Measurements from ENCODE around the gene CTIF. TPM values are rescaled to one million over a fixed set of nuclear protein-coding genes. Genes with fewer than 3 reads are reported as not detected.
A peak's percentile ranks its signal among the peaks of the same experiment; 100 is the strongest.

CTIF gene
- polyA plus RNA-seq, 4 donors, result 8.1 to 22.6 (median 11.3) TPM

DNA sequence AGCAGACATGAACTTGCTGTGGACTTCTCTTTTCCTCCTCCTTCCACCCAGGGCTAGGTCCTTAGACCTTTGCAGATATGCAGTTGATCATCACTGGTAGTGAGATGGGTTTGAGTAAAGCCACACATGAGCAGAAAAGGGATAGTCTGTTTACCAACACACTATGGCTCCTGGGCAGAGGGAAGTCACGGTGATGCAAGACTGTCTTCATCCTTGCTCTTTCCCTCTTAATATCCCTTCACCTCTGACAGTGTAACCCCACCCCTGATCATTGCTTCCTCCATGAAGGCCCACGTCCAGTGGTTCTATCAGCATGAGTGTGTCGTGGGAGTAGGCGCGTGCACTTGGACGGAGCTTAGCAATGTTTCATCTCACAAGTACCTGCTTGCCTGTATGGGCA, 223.2 kb downstream of the CTIF start:
- peaks cover 0 to 63% (median 0%) of the 10 kb centered on the region in 3 donors for H3K36me3 ChIP-seq (ENCODE audit: control insufficient read depth in 3 of 3, insufficient read depth in 2 of 3, low read depth in 1 of 3, low read length in 3 of 3)
- no peak overlapping the region for H3K27ac ChIP-seq (ENCODE audit: low read depth in 1 of 3, low read length in 2 of 3)
- no peak overlapping the region for H3K4me3 ChIP-seq (ENCODE audit: low read depth in 1 of 3, low read length in 3 of 3)
- DNase-seq (no peak), FAIRE-seq (no peak)
- WGBS, 3 donors, result 89 to 92% (median 90%) methylated on average over 6 of the region's 6 CpGs
- peaks cover 0 to 1% of the 10 kb centered on the region in 2 donors for H3K9me3 ChIP-seq (ENCODE audit: control insufficient read depth in 2 of 2, insufficient read depth in 1 of 2, low read depth in 1 of 2, low read length in 1 of 2)
- no peaks in the 10 kb centered on the region for H3K27me3 ChIP-seq (ENCODE audit: control insufficient read depth in 3 of 3, insufficient read depth in 3 of 3, low read length in 3 of 3)
- H3K4me1 ChIP-seq (ENCODE audit: control insufficient read depth in 3 of 3, insufficient read depth in 2 of 3, low read depth in 1 of 3, low read length in 2 of 3), result peaks cover 0 to 12% (median 0%) of the 10 kb centered on the region in 3 donors

- Histone ChIP-seq H3K36me3 (ENCODE audit: control insufficient read depth in 3 of 3, insufficient read depth in 2 of 3, low read depth in 1 of 3, low read length in 3 of 3) (peaks cover 0 to 59% (median 0%) of the 10 kb centered on the region in 3 donors), H3K9me3 (ENCODE audit: control insufficient read depth in 2 of 2, insufficient read depth in 1 of 2, low read depth in 1 of 2, low read length in 1 of 2) (no peaks in the 10 kb centered on the region), H3K4me1 (ENCODE audit: control insufficient read depth in 3 of 3, insufficient read depth in 2 of 3, low read depth in 1 of 3, low read length in 2 of 3) (peaks cover 0 to 22% (median 0%) of the 10 kb centered on the region in 3 donors), H3K4me3 (ENCODE audit: low read depth in 1 of 3, low read length in 3 of 3) (no peak overlapping the region), H3K27me3 (ENCODE audit: control insufficient read depth in 3 of 3, insufficient read depth in 3 of 3, low read length in 3 of 3) (no peaks in the 10 kb centered on the region), H3K27ac (ENCODE audit: low read depth in 1 of 3, low read length in 2 of 3) (no peak overlapping the region)
- no peak for DNase-seq
- no peak for FAIRE-seq
- 88 to 90% (median 90%) methylated on average over 21 of the region's 21 CpGs for WGBS, 3 donors
Observed at GRCh38 chr18:48762836-48763718, 224.2 kb downstream of the CTIF start.

GRCh38 chr18:48763719-48764100, 224.9 kb downstream of the CTIF start:
- H3K9me3 ChIP-seq (ENCODE audit: control insufficient read depth in 2 of 2, insufficient read depth in 1 of 2, low read depth in 1 of 2, low read length in 1 of 2), result no peaks in the 10 kb centered on the region
- DNase-seq (no peak), FAIRE-seq (no peak)
- no peak overlapping the region for H3K4me3 ChIP-seq (ENCODE audit: low read depth in 1 of 3, low read length in 3 of 3)
- peaks cover 0 to 58% (median 0%) of the 10 kb centered on the region in 3 donors for H3K36me3 ChIP-seq (ENCODE audit: control insufficient read depth in 3 of 3, insufficient read depth in 2 of 3, low read depth in 1 of 3, low read length in 3 of 3)
- H3K27ac ChIP-seq (ENCODE audit: low read depth in 1 of 3, low read length in 2 of 3), result no peak overlapping the region
- H3K27me3 ChIP-seq (ENCODE audit: control insufficient read depth in 3 of 3, insufficient read depth in 3 of 3, low read length in 3 of 3), result no peaks in the 10 kb centered on the region
- H3K4me1 ChIP-seq (ENCODE audit: control insufficient read depth in 3 of 3, insufficient read depth in 2 of 3, low read depth in 1 of 3, low read length in 2 of 3), result peaks cover 0 to 25% (median 0%) of the 10 kb centered on the region in 3 donors
- WGBS, 3 donors, result 89 to 91% (median 90%) methylated on average over 6 of the region's 6 CpGs

DNA sequence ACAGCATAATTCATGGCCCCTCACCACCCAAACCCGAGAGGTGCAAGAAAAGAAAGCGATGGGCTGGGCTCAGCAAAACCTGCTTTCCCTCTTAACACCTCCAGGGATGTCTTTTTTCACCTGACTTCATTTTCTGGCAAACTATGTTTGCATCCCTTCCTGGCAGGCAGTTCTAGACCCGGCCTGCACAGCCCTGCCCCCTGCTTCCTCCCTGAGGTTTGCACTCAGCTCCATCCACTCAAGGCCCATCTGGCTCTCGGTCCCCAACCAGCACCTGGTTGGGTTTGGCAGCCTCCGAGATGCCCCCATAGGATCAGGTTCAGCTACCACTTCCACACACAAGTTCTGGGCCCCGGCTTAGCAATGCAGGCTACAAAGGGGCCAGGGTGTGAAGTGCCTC, 226.2 kb downstream of the CTIF start:
- Histone ChIP-seq H3K27me3 (ENCODE audit: control insufficient read depth in 3 of 3, insufficient read depth in 3 of 3, low read length in 3 of 3) (no peaks in the 10 kb centered on the region), H3K27ac (ENCODE audit: low read depth in 1 of 3, low read length in 2 of 3) (no peak overlapping the region), H3K4me3 (ENCODE audit: low read depth in 1 of 3, low read length in 3 of 3) (no peak overlapping the region), H3K36me3 (ENCODE audit: control insufficient read depth in 3 of 3, insufficient read depth in 2 of 3, low read depth in 1 of 3, low read length in 3 of 3) (peaks cover 0 to 57% (median 0%) of the 10 kb centered on the region in 3 donors), H3K4me1 (ENCODE audit: control insufficient read depth in 3 of 3, insufficient read depth in 2 of 3, low read depth in 1 of 3, low read length in 2 of 3) (peaks cover 0 to 25% (median 0%) of the 10 kb centered on the region in 3 donors), H3K9me3 (ENCODE audit: control insufficient read depth in 2 of 2, insufficient read depth in 1 of 2, low read depth in 1 of 2, low read length in 1 of 2) (no peaks in the 10 kb centered on the region)
- DNase-seq (no peak), FAIRE-seq (no peak)
- WGBS, 3 donors, result 74 to 85% (median 74%) methylated on average over 6 of the region's 6 CpGs

DNA sequence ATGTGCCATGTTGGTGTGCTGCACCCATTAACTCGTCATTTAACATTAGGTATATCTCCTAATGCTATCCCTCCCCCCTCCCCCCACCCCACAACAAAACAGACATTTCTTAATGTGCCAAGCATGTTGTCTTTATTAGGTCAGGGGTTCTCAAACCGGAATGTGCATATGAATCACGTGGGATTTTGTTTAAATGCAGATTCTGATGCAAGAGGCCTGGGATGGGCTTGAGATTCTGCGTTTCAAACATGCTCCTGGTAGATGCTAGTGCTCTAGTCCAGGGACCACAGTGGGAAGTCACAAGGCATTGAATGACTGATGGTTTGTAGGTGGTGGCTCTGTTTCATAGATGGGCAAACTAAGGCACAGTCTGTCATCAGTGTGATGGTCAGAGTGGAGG, 227.2 kb downstream of the CTIF start:
- H3K27me3 ChIP-seq (ENCODE audit: control insufficient read depth in 3 of 3, insufficient read depth in 3 of 3, low read length in 3 of 3), result no peaks in the 10 kb centered on the region
- H3K27ac ChIP-seq (ENCODE audit: low read depth in 1 of 3, low read length in 2 of 3), result no peak overlapping the region
- FAIRE-seq, result no peak
- peaks cover 0 to 67% (median 2%) of the 10 kb centered on the region in 3 donors for H3K36me3 ChIP-seq (ENCODE audit: control insufficient read depth in 3 of 3, insufficient read depth in 2 of 3, low read depth in 1 of 3, low read length in 3 of 3)
- peaks cover 0 to 22% (median 0%) of the 10 kb centered on the region in 3 donors for H3K4me1 ChIP-seq (ENCODE audit: control insufficient read depth in 3 of 3, insufficient read depth in 2 of 3, low read depth in 1 of 3, low read length in 2 of 3)
- no peaks in the 10 kb centered on the region for H3K9me3 ChIP-seq (ENCODE audit: control insufficient read depth in 2 of 2, insufficient read depth in 1 of 2, low read depth in 1 of 2, low read length in 1 of 2)
- no peak for DNase-seq
- WGBS, 3 donors, result 75 to 84% (median 81%) methylated on average over 3 to 4 of the region's 4 CpGs
- H3K4me3 ChIP-seq (ENCODE audit: low read depth in 1 of 3, low read length in 3 of 3), result no peak overlapping the region

- WGBS, 3 donors, result 89 to 92% (median 90%) methylated on average over 10 of the region's 10 CpGs
- DNase-seq (no peak), FAIRE-seq (no peak)
- Histone ChIP-seq H3K27me3 (ENCODE audit: control insufficient read depth in 3 of 3, insufficient read depth in 3 of 3, low read length in 3 of 3) (no peaks in the 10 kb centered on the region), H3K4me1 (ENCODE audit: control insufficient read depth in 3 of 3, insufficient read depth in 2 of 3, low read depth in 1 of 3, low read length in 2 of 3) (peaks cover 0 to 22% (median 0%) of the 10 kb centered on the region in 3 donors), H3K27ac (ENCODE audit: low read depth in 1 of 3, low read length in 2 of 3) (no peak overlapping the region), H3K9me3 (ENCODE audit: control insufficient read depth in 2 of 2, insufficient read depth in 1 of 2, low read depth in 1 of 2, low read length in 1 of 2) (no peaks in the 10 kb centered on the region), H3K36me3 (ENCODE audit: control insufficient read depth in 3 of 3, insufficient read depth in 2 of 3, low read depth in 1 of 3, low read length in 3 of 3) (peaks cover 0 to 67% (median 2%) of the 10 kb centered on the region in 3 donors), H3K4me3 (ENCODE audit: low read depth in 1 of 3, low read length in 3 of 3) (no peak overlapping the region)
Observed at GRCh38 chr18:48766487-48766886, 227.7 kb downstream of the CTIF start.

- FAIRE-seq, result no peak
- H3K27me3 ChIP-seq (ENCODE audit: control insufficient read depth in 3 of 3, insufficient read depth in 3 of 3, low read length in 3 of 3), result no peaks in the 10 kb centered on the region
- no peak overlapping the region for H3K4me3 ChIP-seq (ENCODE audit: low read depth in 1 of 3, low read length in 3 of 3)
- H3K27ac ChIP-seq (ENCODE audit: low read depth in 1 of 3, low read length in 2 of 3), result no peak overlapping the region
- no peaks in the 10 kb centered on the region for H3K9me3 ChIP-seq (ENCODE audit: control insufficient read depth in 2 of 2, insufficient read depth in 1 of 2, low read depth in 1 of 2, low read length in 1 of 2)
- WGBS, 3 donors, result 54 to 67% (median 66%) methylated on average over 10 of the region's 10 CpGs
- H3K4me1 ChIP-seq (ENCODE audit: control insufficient read depth in 3 of 3, insufficient read depth in 2 of 3, low read depth in 1 of 3, low read length in 2 of 3), result peaks cover 0 to 18% (median 0%) of the 10 kb centered on the region in 3 donors
- DNase-seq, result peak in 1 of 2 donors; percentile 64
- H3K36me3 ChIP-seq (ENCODE audit: control insufficient read depth in 3 of 3, insufficient read depth in 2 of 3, low read depth in 1 of 3, low read length in 3 of 3), result peaks cover 0 to 69% (median 2%) of the 10 kb centered on the region in 3 donors
Observed at GRCh38 chr18:48767090-48767690, 228.4 kb downstream of the CTIF start.

- Histone ChIP-seq H3K36me3 (ENCODE audit: control insufficient read depth in 3 of 3, insufficient read depth in 2 of 3, low read depth in 1 of 3, low read length in 3 of 3) (peaks cover 0 to 60% (median 2%) of the 10 kb centered on the region in 3 donors), H3K27me3 (ENCODE audit: control insufficient read depth in 3 of 3, insufficient read depth in 3 of 3, low read length in 3 of 3) (no peaks in the 10 kb centered on the region), H3K9me3 (ENCODE audit: control insufficient read depth in 2 of 2, insufficient read depth in 1 of 2, low read depth in 1 of 2, low read length in 1 of 2) (no peaks in the 10 kb centered on the region), H3K4me1 (ENCODE audit: control insufficient read depth in 3 of 3, insufficient read depth in 2 of 3, low read depth in 1 of 3, low read length in 2 of 3) (peaks cover 0 to 20% (median 0%) of the 10 kb centered on the region in 3 donors), H3K4me3 (ENCODE audit: low read depth in 1 of 3, low read length in 3 of 3) (no peak overlapping the region), H3K27ac (ENCODE audit: low read depth in 1 of 3, low read length in 2 of 3) (no peak overlapping the region)
- DNase-seq (no peak), FAIRE-seq (no peak)
- 82 to 90% (median 88%) methylated on average over 10 of the region's 10 CpGs for WGBS, 3 donors
Observed at GRCh38 chr18:48769006-48769636, 230.3 kb downstream of the CTIF start.

All from small intestine (tissue), 7 donors.